HepG2 (cell line): Measurements from ENCODE around the gene ZFP36L2. TPM values are rescaled to one million over a fixed set of nuclear protein-coding genes. Genes with fewer than 3 reads are reported as not detected.

Experiments used
- FOXJ3 ChIP-seq: sonication (generic); formaldehyde crosslinking; IDR thresholded peaks from 2 replicates; pipeline ENCODE4 v1.4.0; 2020; ENCODE audit warnings: missing genetic modification reagents, mild to moderate bottlenecking, borderline replicate concordance
- GATA4 ChIP-seq: sonication (generic); IDR thresholded peaks from 2 replicates; pipeline ENCODE4 v1.6.1; 2016; ENCODE audit warnings: antibody characterized with exemption, low read depth, borderline replicate concordance
- GFI1 ChIP-seq: sonication (generic); formaldehyde crosslinking; IDR thresholded peaks from 2 replicates; pipeline ENCODE4 v1.5.0; 2020; ENCODE audit warnings: missing genetic modification reagents, mild to moderate bottlenecking, borderline replicate concordance
- HCFC1 ChIP-seq: fragments of 150-350 bp; IDR thresholded peaks from 2 replicates; pipeline ENCODE4 v1.6.1; 2014; ENCODE audit warnings: low read depth, low read length
- IRX3 ChIP-seq: sonication (generic); formaldehyde crosslinking; IDR thresholded peaks from 2 replicates; pipeline ENCODE4 v1.8.1; 2023; ENCODE audit warnings: mild to moderate bottlenecking, low read depth, missing genetic modification reagents, borderline replicate concordance
- MTF1 ChIP-seq: sonication (generic); formaldehyde crosslinking; IDR thresholded peaks from 2 replicates; pipeline ENCODE4 v1.5.0; 2020; ENCODE audit warnings: missing genetic modification reagents
- TEAD2 ChIP-seq: sonication (generic); formaldehyde crosslinking; IDR thresholded peaks from 2 replicates; pipeline ENCODE4 v1.9.0; 2021; ENCODE audit warnings: missing genetic modification reagents
- TGIF2 ChIP-seq: IDR thresholded peaks from 2 replicates; pipeline ENCODE4 v1.6.1; 2016; ENCODE audit warnings: control low read depth, missing compliant biosample characterization
- THAP7 ChIP-seq: sonication (generic); formaldehyde crosslinking; IDR thresholded peaks from 2 replicates; pipeline ENCODE4 v1.8.1; 2023; ENCODE audit warnings: mild to moderate bottlenecking, missing genetic modification reagents
- THAP8 ChIP-seq: sonication (generic); formaldehyde crosslinking; IDR thresholded peaks from 2 replicates; pipeline ENCODE4 v1.5.1; 2020; ENCODE audit warnings: missing genetic modification reagents, mild to moderate bottlenecking, borderline replicate concordance
- ZHX2 ChIP-seq, 2 experiments: sonication (generic) in 1 of 2; formaldehyde crosslinking in 1 of 2; IDR thresholded peaks; 2 replicates each; pipeline versions ENCODE4 v1.6.1 to v1.9.0; 2014 to 2022; ENCODE audit warnings: antibody characterized with exemption in 1 of 2, borderline replicate concordance in 1 of 2, inconsistent platforms in 1 of 2, low read depth in 1 of 2, missing genetic modification reagents in 1 of 2
- ZMYM3 ChIP-seq: sonication (generic); formaldehyde crosslinking; IDR thresholded peaks from 2 replicates; pipeline ENCODE4 v1.5.1; 2020; ENCODE audit warnings: mild to moderate bottlenecking, missing genetic modification reagents
- ZNF543 ChIP-seq: sonication (generic); formaldehyde crosslinking; IDR thresholded peaks from 2 replicates; pipeline ENCODE4 v1.4.0; 2020; ENCODE audit warnings: mild to moderate bottlenecking, missing genetic modification reagents
- ZNF577 ChIP-seq: sonication (generic); formaldehyde crosslinking; IDR thresholded peaks from 2 replicates; pipeline ENCODE4 v1.4.0; 2020; ENCODE audit warnings: mild to moderate bottlenecking, low read depth, missing genetic modification reagents, borderline replicate concordance
- ZNF687 ChIP-seq: sonication (generic); formaldehyde crosslinking; IDR thresholded peaks from 2 replicates; pipeline ENCODE4 v1.5.1; 2020; ENCODE audit warnings: mild to moderate bottlenecking, missing genetic modification reagents, moderate library complexity
- ZNF850 ChIP-seq: sonication (generic); formaldehyde crosslinking; conservative IDR thresholded peaks from 2 replicates; pipeline ENCODE4 v1.9.0; 2021; ENCODE audit warnings: mild to moderate bottlenecking, missing genetic modification reagents
- polyA plus RNA-seq, 8 experiments: library from polyadenylated mRNA; depleted of rRNA in 3 of 8; stranded (reverse) in 7 of 8; unstranded in 1 of 8; fragments of >200 nt; fragmentation: Illumina TruSeq in 4 of 8; extraction: Trizol in 4 of 8; gene quantifications; 2 replicates each; pipeline versions ENCODE4 v1.2.1 to v1.2.3, GENCODE V29; 2011 to 2016; ENCODE audit warnings: low read depth in 4 of 8, missing spikeins in 1 of 8, mixed read lengths in 1 of 8; ENCODE audit not compliant: insufficient read depth in 1 of 8
- total RNA-seq, 5 experiments: library from RNA; depleted of rRNA; stranded (reverse); fragments of >200 nt; fragmentation: Illumina TruSeq; extraction: Trizol; gene quantifications; 2 replicates each; pipeline ENCODE4 v1.2.3, GENCODE V29; 2016; ENCODE audit warnings: low read depth in 1 of 5

ZFP36L2 gene
- total and polyA plus RNA-seq, 2 of the 13 experiments (the other 11 are each of a cell fraction or from before 2014, with no cell fraction given): 11.2 to 21.8 TPM

- TF ChIP-seq FOXJ3 (CRISPR knock-in tag): no peak
- no peak for TF ChIP-seq GATA4
- no peak for TF ChIP-seq IRX3 (CRISPR knock-in tag)
- no peak for TF ChIP-seq ZNF577 (CRISPR knock-in tag)
- 0 out of 2 replicates have a peak, but pooled peaks have one; percentile 12 for TF ChIP-seq ZNF543
- TF ChIP-seq ZNF687 (CRISPR knock-in tag): peak; percentile 8
- TF ChIP-seq THAP7 (CRISPR knock-in tag): no peak
- TF ChIP-seq HCFC1: no peak
- no peak for TF ChIP-seq MTF1
- TF ChIP-seq ZMYM3: 0 out of 2 replicates have a peak, but pooled peaks have one; percentile 43
- no peak for TF ChIP-seq TEAD2
- TF ChIP-seq THAP8 (CRISPR knock-in tag): no peak
- 0 out of 2 replicates have a peak, but pooled peaks have one; percentile 23 for TF ChIP-seq TGIF2
- TF ChIP-seq ZHX2 (IDR thresholded peaks at IDR 0.05; ENCODE audit: low read depth): no peak
- TF ChIP-seq ZHX2 (CRISPR knock-in tag; IDR thresholded peaks at IDR 0.05; ENCODE audit: borderline replicate concordance): no peak
- TF ChIP-seq ZNF850 (CRISPR knock-in tag): no peak
- TF ChIP-seq GFI1 (CRISPR knock-in tag): no peak
Measured at GRCh38 chr2:43217228-43218154, 8.9 kb downstream of the ZFP36L2 start (continued).
